GM19397 (cell line): ENCODE data around the gene REELD1.

Experiments
- ATAC-seq: cut with Tn5 transposase; IDR thresholded peaks from one replicate; pipeline ENCODE4 v1.9.1; 2021; ENCODE audit warnings: mild to moderate bottlenecking, moderate library complexity; ENCODE audit not compliant: unreplicated experiment

REELD1 gene

GRCh38 chr4:146214238-146214637 lies at the start of gene REELD1:
Gene REELD1 (plus strand): TSS chr4:146214538. CDS start chr4:146216953, 2,415 bp downstream.
- ATAC-seq, result no peak

- ATAC-seq, result no peak
Observed at GRCh38 chr4:146165221-146165620, 49.1 kb upstream of the REELD1 start.

- no peak for ATAC-seq
Observed at GRCh38 chr4:146165840-146166239, 48.5 kb upstream of the REELD1 start.

- ATAC-seq, result no peak
Observed at GRCh38 chr4:146170149-146170548, 44.2 kb upstream of the REELD1 start.

- ATAC-seq, result peak; percentile 94
Observed at GRCh38 chr4:146175541-146176453, 38.5 kb upstream of the REELD1 start, which contains the start of gene LSM6. Gene LSM6 (plus strand): TSS chr4:146175718. CDS start chr4:146182922, 7,204 bp downstream.

GRCh38 chr4:146176891-146177290 lies 37.4 kb upstream of the REELD1 start:
- ATAC-seq, result no peak

- ATAC-seq, result no peak
Observed at GRCh38 chr4:146178126-146178525, 36.2 kb upstream of the REELD1 start.

GRCh38 chr4:146179784-146180370 lies 34.5 kb upstream of the REELD1 start:
- no peak for ATAC-seq

GRCh38 chr4:146182443-146182842 lies 31.9 kb upstream of the REELD1 start:
- ATAC-seq, result no peak

GRCh38 chr4:146183209-146183608 lies 31.1 kb upstream of the REELD1 start:
- ATAC-seq, result no peak

GRCh38 chr4:146186041-146186440 lies 28.3 kb upstream of the REELD1 start:
- ATAC-seq, result no peak

GRCh38 chr4:146186596-146186995 lies 27.7 kb upstream of the REELD1 start:
- no peak for ATAC-seq

GRCh38 chr4:146190456-146190855 lies 23.9 kb upstream of the REELD1 start:
- ATAC-seq, result no peak

GRCh38 chr4:146191766-146192458 lies 22.4 kb upstream of the REELD1 start:
- ATAC-seq, result no peak

GRCh38 chr4:146193628-146194027 lies 20.7 kb upstream of the REELD1 start:
- no peak for ATAC-seq

- no peak for ATAC-seq
Observed at GRCh38 chr4:146194212-146194611, 20.1 kb upstream of the REELD1 start.

GRCh38 chr4:146202665-146203064 lies 11.7 kb upstream of the REELD1 start:
- no peak for ATAC-seq

- ATAC-seq, result no peak
Observed at GRCh38 chr4:146207410-146207809, 6.9 kb upstream of the REELD1 start.

- ATAC-seq, result no peak
Observed at GRCh38 chr4:146210890-146211289, 3.4 kb upstream of the REELD1 start.

GRCh38 chr4:146211440-146211839 lies 2.9 kb upstream of the REELD1 start:
- ATAC-seq, result no peak

GRCh38 chr4:146212781-146213180 lies 1.6 kb upstream of the REELD1 start:
- no peak for ATAC-seq

GRCh38 chr4:146222313-146222712 lies 8.0 kb downstream of the REELD1 start:
- ATAC-seq, result no peak
